Limb (tissue), 2 donors: ENCODE measurements around the gene DTNA.
"Not testable (repeated sequence)": the region's sequence is repeated elsewhere in the genome, so short reads cannot be mapped to it uniquely, and the experiment has no call there.

Source experiments
- DNase-seq, 2 donors: peaks; one replicate each; pipeline ENCODE4 v3.0.0-alpha.2; 2016; ENCODE audit errors: extremely low spot score in 2 of 2

DTNA gene

GRCh38 chr18:34723143-34723542 is 13.0 kb downstream of the DTNA start:
- no peak for DNase-seq

DNA sequence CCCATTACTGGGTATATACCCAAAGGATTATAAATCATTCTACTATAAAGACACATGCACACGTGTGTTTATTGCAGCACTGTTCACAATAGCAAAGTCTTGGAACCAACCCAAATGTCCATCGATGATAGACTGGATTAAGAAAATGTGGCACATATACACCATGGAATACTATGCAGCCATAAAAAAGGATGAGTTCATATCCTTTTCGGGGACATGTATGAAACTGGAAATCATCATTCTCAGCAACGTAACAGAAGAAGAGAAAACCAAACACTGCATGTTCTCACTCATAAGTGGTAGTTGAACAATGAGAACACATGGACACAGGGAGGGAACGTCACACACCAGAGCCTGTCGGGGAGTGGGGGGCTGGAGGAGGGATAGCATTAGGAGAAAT is 15.6 kb downstream of the DTNA start:
- not testable (repeated sequence) for DNase-seq

DNA sequence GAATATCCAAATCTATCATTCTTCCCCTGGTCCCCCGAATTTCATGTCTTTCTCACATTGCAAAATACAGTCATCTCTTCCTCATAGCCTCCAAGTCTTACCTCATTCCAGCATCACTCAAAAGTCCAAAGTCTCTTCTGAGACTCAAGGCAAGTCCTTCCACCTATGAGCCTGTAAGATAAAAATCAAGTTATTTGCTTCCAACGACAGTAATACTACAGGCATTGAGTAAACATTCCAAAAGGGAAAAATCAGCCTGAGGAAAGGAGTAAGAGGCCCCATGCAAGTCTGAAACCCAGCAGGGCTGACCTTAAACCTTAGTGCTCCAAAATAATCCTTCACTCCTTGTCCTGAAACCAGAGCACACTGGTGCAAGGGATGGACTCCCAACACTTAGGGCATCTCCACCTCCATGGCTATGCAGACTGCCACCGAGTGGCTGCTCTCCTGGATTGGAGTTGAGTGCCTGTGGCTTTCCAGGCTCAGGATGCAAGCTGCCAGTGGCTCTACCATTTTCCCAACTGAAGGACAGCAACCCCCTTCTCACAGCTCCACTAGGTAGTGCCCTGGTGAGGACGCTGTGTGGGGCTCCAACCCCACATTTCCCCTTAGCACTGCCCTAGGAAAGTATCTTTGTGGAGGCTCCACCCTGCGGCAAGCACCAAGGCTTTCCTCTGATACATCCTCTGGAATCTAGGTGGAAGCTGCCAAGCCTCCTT is 16.3 kb downstream of the DTNA start:
- DNase-seq = no peak

GRCh38 chr18:34729264-34729663 is 19.2 kb downstream of the DTNA start:
- DNase-seq = no peak

GRCh38 chr18:34729740-34730355 is 19.8 kb downstream of the DTNA start:
- DNase-seq = no peak

DNA sequence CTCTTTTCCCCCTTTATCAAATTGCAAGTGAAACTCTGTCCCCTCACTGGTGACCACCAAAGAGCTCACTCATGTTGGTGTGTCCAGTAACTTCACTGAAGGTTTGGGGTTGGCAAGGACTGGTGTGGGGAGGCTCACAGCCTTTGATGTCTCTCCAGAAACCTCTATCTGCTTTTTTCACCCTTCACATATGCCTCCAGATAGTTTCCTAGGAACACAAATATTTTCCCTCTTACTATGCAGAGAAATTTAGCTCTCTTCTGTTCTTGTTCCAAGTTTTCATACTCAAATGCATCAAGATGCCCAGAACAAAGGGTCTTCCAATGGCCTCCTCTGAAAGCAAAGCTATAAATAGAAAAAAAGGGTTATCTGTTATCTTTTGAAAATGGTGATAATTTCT is 20.7 kb downstream of the DTNA start:
- no peak for DNase-seq

GRCh38 chr18:34734056-34734455 is 24.0 kb downstream of the DTNA start:
- no peak for DNase-seq

- not testable (repeated sequence) for DNase-seq
These were observed 24.4 kb downstream of the DTNA start for GRCh38 chr18:34734526-34734925.

- no peak for DNase-seq
These were observed 28.2 kb downstream of the DTNA start for GRCh38 chr18:34738175-34738894.

- DNase-seq = no peak
These were observed 30.0 kb downstream of the DTNA start for GRCh38 chr18:34740101-34740500.

- DNase-seq = no peak
These were observed 30.6 kb downstream of the DTNA start for GRCh38 chr18:34740724-34741123.

DNA sequence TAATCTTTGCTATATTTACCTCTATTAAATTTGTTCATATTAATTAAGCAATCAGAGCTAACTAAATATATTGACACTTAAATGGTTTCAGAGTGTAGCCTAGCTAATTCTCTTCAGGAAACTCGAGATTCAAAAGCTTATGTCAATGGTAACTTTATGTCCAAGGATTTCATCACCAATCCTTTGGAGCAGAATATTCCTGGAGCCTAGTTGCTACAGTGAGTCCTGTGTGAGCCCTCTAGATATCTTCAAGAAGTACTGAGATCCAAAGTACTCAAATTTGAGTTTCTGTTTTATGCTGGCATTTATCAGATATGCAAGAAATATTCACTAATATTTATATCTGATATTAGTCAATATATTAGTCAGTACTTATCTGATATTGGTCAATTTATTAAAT is 31.3 kb downstream of the DTNA start:
- no peak for DNase-seq

DNA sequence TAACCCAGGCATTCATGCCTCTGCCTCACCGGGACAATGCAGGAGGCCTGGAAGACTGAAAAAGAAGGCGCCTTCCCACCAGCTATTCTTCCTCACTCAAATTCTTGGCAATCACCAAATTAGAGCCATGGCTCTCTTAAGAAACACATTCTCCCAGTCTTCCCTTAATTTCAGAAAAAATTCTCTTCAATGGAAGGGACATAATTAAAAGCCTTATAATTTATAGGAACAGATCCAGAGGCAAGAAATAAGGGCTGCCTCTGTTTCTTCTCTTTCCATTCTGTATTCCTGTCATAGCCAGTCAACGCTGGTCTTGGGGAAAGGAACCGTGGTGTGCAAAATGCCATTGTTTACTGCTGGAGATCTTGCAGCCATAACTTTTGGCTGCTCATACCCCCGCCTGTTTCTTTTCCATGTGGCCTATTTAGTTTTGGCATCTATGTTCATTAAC is 32.8 kb downstream of the DTNA start:
- DNase-seq = no peak

DNA sequence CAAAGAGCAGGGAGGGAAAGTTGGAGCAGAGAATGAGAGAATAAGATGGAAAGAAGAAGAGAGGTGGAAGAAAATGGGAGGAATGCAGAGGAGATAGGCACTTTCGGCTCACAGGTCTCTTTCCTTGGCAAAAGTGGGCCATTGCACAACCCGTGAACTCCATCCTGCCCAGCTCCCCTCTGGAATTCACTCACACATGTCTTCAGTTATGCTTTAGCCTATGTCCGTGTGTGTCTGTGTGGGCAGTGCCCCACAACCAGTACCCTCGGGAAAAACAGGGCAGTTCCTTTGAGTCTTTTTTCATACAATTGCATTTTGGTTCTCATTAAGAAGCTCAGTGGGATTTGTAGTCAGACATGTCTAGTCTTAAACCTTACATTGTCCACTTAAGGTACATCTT is 34.5 kb downstream of the DTNA start:
- DNase-seq = no peak

GRCh38 chr18:34746614-34747013 is 36.5 kb downstream of the DTNA start:
- no peak for DNase-seq

DNA sequence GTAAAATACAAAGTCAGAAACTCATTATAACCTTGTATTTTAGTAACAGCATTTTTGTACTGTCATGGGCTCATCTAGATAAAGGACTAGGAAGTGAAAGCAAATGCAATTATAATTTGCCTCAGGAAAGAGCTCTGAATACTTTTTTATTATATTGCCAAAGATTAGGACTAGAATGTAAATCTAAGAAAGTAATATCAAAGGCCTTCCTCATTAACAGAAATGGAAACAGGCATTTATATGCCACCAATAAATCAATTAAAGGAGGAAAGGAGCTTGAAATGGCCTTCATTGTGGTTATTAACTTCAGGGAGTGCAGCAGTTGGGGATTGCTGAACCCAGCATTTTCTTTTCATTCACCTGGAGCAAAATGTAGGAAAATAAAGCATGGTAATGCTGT is 39.6 kb downstream of the DTNA start:
- DNase-seq = no peak

GRCh38 chr18:34752056-34752455 is 42.0 kb downstream of the DTNA start:
- no peak for DNase-seq

DNA sequence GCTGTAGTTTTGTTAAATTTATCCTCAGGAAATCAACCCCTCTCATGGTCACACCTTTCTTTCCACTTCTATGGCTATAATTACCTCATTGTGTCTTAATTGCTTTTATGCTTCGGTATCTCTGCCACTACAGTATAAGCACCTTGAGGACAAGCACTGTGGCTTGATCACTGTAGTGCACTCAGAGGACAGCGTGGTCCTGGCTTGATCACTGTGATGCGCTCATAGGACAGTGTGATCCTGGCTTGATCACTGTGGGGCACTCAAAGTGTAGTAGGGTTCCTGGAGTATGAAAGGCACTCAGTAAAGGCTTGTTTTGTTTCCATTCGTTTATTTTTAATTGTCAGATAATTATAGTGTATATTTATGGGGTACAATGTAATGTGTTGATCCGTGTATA is 44.2 kb downstream of the DTNA start:
- DNase-seq = no peak

DNA sequence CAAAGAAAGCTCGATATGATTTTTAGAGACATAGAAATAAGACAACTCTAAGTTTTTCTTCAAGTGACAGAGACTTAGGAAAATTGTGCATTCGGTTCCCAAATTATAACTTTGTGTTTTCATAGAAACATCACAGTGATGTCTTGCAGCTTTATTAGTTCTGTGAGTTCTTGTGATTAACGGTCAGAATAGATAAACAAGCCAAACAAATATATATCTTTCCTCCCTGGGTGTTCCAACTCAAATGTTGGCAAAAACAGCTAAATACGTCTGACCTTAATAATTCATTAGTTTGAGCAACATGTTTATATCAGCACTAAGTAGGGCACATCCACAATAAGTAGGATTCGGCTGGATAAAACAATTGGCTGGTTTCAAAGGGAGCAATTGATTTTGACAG is 47.6 kb downstream of the DTNA start:
- no peak for DNase-seq

DNA sequence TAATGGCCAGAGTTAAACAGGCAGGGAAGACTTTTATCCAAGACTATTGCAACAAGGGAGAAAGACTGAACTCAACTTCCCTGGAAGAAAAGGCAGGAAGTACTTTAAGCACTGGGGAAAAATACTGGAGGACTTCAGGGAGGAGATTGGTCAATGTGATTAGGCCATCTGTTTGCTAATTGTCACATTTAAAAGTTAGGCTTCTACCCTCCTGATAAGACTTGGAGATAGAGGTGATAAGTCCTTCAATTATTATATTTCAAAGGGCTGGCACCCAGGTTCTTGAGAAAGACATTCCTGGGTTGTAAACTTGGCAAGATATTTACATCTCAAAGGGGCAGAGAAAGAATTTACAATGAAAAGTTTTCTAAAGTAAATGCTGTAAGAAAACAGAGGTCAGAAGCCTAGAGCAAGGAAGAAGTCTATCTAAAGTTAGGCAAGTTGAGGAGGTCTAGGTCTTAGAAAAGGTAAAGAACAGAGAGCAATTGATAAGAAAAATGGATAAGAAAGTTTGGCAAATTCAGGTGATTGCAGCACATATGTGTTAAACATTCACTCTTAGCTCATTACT is 48.4 kb downstream of the DTNA start:
- DNase-seq = no peak

- no peak for DNase-seq
These were observed 50.3 kb downstream of the DTNA start for GRCh38 chr18:34760444-34760843.

DNA sequence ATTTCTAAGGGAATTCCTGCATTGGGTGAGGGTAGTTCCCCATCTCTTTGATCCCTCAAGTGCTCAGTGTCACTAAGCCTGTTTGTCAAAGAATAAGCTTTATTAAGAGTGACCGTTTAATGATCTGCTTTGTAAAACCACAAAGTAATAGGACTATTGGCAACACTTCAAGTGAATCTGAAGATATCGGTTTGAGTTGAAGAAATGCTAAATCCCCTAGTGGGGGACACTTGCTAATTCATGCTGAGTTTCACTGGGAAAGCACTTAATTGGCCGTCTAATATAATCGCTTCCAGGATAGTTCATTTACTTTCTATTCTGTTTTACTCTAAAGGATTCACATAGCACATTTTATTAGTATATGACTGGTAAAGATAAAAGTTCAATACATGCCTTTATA is 54.4 kb downstream of the DTNA start:
- no peak for DNase-seq
